Thyroid gland (tissue), 4 donors: ENCODE results near the gene TRMU. TPM values are rescaled to one million over a fixed set of nuclear protein-coding genes. Genes with fewer than 3 reads are reported as not detected.
"Not testable (repeated sequence)": the region's sequence is repeated elsewhere in the genome, so short reads cannot be mapped to it uniquely, and the experiment has no call there.

Experiments
- DNase-seq, 2 donors: peaks; one replicate each; pipeline ENCODE4 v3.0.0-alpha.2; 2019
- H3K27ac ChIP-seq, 3 donors: fragments of 200-600 bp; sonication (generic); 1 replicate in 2 of 3; 2 replicates in 1 of 3; pipeline ENCODE4 v1.5.1; 2016 to 2019; ENCODE audit warnings: mild to moderate bottlenecking in 1 of 3, moderate library complexity in 1 of 3
- H3K27me3 ChIP-seq: fragments of 200-600 bp; sonication (generic); one replicate; pipeline ENCODE4 v1.5.1; 2019
- H3K36me3 ChIP-seq, 2 donors: fragments of 200-600 bp; sonication (generic); one replicate each; pipeline ENCODE4 v1.5.1; 2016 to 2019
- H3K4me1 ChIP-seq, 2 donors: fragments of 200-600 bp; sonication (generic); one replicate each; pipeline ENCODE4 v1.5.1; 2017 to 2019
- H3K4me3 ChIP-seq, 3 donors: fragments of 200-600 bp; sonication (generic); replicated peaks in 1 of 3; 1 replicate in 2 of 3; 2 replicates in 1 of 3; pipeline ENCODE4 v1.5.1; 2016; ENCODE audit warnings: mild to moderate bottlenecking in 1 of 3
- H3K9me3 ChIP-seq: fragments of 200-600 bp; sonication (generic); one replicate; pipeline ENCODE4 v1.5.1; 2017
- POLR2A ChIP-seq, 2 donors: fragments of 450-650 bp; IDR thresholded peaks; one replicate each; pipeline ENCODE4 v1.6.1; 2017; ENCODE audit warnings: antibody characterized with exemption in 2 of 2, mild to moderate bottlenecking in 2 of 2, moderate library complexity in 1 of 2
- WGBS, 2 donors: methylation state at CpG; one replicate each; pipeline ENCODE4 v1.1.5; 2017; 5-methylcytosine and 5-hydroxymethylcytosine counted together
- intact Hi-C: fragments of 100-400 bp; cut with DNase I; formaldehyde crosslinking; loops from one replicate; pipeline ENCODE4 v1.15.1; 2023
- total RNA-seq, 4 donors: library from RNA; depleted of rRNA; stranded (reverse); fragments of >200 nt; gene quantifications; one replicate each; pipeline ENCODE4 v1.2.3, GENCODE V29; 2016
- TF ChIP-seq, protein P1 (sequence below), 6 experiments: fragments of 200-600 bp in 3 of 6; fragments of 450-650 bp in 3 of 6; sonication (generic) in 3 of 6; IDR thresholded peaks; one replicate each; pipeline ENCODE4 v1.5.1; 2016 to 2019; ENCODE audit warnings: antibody characterized with exemption in 6 of 6, mild to moderate bottlenecking in 2 of 6, inconsistent platforms in 1 of 6, moderate library complexity in 1 of 6

Gene TRMU
- total RNA-seq, 4 donors from 2014 or later: 30.7 to 113 (median 49.0) TPM

DNA sequence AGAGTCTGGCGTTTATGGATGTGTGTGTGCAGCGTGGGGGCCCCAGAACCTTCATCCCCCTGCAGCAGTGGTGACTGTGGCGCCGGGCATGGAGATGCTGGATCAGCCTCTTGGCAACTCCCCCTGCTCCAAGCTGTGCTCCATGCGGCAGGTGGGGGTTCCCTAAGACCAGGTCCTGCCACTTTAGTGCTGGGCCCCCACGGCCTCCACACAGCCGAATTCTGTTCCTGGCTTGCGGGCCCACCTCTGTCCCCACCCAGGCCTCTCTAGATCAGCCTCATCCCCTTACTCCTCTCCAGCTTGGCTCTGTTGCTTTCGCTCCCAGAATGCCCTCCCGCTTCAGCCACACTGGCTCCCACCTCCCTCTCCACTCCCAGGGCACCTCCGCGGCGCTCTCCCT, 59.6 kb downstream of the TRMU start:
- no peaks in the 10 kb centered on the region for H3K4me1 ChIP-seq
- no peaks in the 10 kb centered on the region for H3K9me3 ChIP-seq
- no peak for DNase-seq
- no peaks in the 10 kb centered on the region for H3K27me3 ChIP-seq
- peaks cover 0 to 15% of the 10 kb centered on the region in 2 donors for H3K36me3 ChIP-seq
- TF ChIP-seq POLR2A (IDR thresholded peaks at IDR 0.05): no peak
- TF ChIP-seq, protein P1, sequence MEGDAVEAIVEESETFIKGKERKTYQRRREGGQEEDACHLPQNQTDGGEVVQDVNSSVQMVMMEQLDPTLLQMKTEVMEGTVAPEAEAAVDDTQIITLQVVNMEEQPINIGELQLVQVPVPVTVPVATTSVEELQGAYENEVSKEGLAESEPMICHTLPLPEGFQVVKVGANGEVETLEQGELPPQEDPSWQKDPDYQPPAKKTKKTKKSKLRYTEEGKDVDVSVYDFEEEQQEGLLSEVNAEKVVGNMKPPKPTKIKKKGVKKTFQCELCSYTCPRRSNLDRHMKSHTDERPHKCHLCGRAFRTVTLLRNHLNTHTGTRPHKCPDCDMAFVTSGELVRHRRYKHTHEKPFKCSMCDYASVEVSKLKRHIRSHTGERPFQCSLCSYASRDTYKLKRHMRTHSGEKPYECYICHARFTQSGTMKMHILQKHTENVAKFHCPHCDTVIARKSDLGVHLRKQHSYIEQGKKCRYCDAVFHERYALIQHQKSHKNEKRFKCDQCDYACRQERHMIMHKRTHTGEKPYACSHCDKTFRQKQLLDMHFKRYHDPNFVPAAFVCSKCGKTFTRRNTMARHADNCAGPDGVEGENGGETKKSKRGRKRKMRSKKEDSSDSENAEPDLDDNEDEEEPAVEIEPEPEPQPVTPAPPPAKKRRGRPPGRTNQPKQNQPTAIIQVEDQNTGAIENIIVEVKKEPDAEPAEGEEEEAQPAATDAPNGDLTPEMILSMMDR (IDR thresholded peaks at IDR 0.05): no peak
- no peak overlapping the region for H3K4me3 ChIP-seq
- intact Hi-C loops: no loop called here
- no peak overlapping the region for H3K27ac ChIP-seq
- 95 to 97% methylated on average over 11 of the region's 13 CpGs for WGBS, 2 donors

DNA sequence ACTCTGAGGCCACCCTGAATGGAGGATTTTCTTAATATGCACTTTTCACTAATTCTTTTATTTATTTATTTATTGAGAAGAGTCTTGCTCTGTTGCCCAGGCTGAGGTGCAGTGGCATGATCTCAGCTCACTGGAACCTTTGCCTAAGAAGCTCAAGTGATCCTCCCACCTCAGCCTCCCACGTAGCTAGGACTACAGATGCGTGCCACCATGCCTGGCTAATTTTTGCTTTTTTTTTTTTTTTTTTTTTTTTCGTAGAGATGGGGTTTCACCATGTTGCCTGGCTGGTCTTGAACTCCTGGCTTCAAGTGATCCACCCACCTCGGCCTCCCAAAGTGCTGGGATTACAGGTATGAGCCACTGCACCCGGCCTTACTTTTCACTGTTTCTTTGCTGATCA, 61.5 kb downstream of the TRMU start:
- Histone ChIP-seq H3K4me1 (peaks cover 8 to 14% of the 10 kb centered on the region in 2 donors), H3K36me3 (peaks cover 0 to 12% of the 10 kb centered on the region in 2 donors)
- H3K27ac ChIP-seq, H3K4me3 ChIP-seq, H3K27me3 ChIP-seq, intact Hi-C loops, DNase-seq, H3K9me3 ChIP-seq: not testable (repeated sequence)
- WGBS, 2 donors: 85 to 95% methylated on average over 5 of the region's 5 CpGs

DNA sequence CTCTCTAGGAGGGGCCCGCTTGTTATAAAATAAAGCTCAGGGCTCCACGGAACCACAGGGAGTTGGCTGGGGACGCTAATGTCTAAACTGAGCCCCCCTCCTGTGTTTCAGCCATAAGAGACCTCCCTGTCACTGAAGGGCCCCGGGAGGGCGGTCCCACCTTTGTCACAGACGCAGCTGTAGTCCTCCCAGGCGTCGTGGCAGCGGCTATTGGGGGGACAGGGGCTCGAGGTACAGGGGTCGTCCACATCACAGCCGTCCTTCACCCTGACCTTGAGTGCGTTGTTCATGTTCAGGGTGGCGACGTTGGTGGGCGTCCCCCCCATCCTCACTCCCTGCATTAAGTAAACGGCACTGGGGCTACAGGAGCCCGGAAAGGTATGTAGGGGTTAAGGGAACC, 62.0 kb downstream of the TRMU start:
- H3K9me3 ChIP-seq: no peaks in the 10 kb centered on the region
- no peak overlapping the region for H3K4me3 ChIP-seq
- no peak for TF ChIP-seq POLR2A (IDR thresholded peaks at IDR 0.05)
- TF ChIP-seq, protein P1 (IDR thresholded peaks at IDR 0.05): no peak
- no peak overlapping the region for H3K27ac ChIP-seq
- peaks cover 0 to 12% of the 10 kb centered on the region in 2 donors for H3K36me3 ChIP-seq
- H3K27me3 ChIP-seq: no peaks in the 10 kb centered on the region
- intact Hi-C loops: no loop called here
- H3K4me1 ChIP-seq: peaks cover 8 to 14% of the 10 kb centered on the region in 2 donors
- DNase-seq: no peak
- 84 to 95% methylated on average over 14 to 18 of the region's 18 CpGs for WGBS, 2 donors

DNA sequence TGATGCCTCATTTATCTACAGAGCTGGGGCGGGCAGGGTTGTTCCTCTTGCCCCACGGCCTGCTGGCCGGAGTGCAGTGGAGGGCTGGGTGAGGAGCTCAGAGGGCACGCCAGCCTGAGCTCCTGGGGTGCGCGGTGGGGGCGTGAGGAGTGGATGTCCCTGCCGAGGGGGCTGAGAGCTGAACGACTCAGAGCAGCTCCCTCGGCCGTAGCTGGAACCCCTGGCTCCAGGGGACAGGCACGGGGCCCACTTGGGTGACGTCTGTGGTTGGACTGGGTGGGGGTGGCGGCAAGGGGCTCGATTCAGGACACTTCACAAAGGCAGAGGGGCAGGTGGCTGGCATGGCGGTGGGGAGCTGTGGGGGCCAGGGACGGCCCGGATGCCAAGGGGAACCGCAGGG, 62.4 kb downstream of the TRMU start:
- Histone ChIP-seq H3K27ac (no peak overlapping the region), H3K36me3 (peaks cover 0 to 12% of the 10 kb centered on the region in 2 donors), H3K4me3 (no peak overlapping the region), H3K27me3 (no peaks in the 10 kb centered on the region), H3K9me3 (no peaks in the 10 kb centered on the region), H3K4me1 (peaks cover 8 to 14% of the 10 kb centered on the region in 2 donors)
- TF ChIP-seq POLR2A (IDR thresholded peaks at IDR 0.05): no peak
- TF ChIP-seq, protein P1 (IDR thresholded peaks at IDR 0.05): no peak
- DNase-seq: no peak
- intact Hi-C loops: no loop called here
- WGBS, 2 donors: 86 to 92% methylated on average over 15 to 16 of the region's 19 CpGs

DNA sequence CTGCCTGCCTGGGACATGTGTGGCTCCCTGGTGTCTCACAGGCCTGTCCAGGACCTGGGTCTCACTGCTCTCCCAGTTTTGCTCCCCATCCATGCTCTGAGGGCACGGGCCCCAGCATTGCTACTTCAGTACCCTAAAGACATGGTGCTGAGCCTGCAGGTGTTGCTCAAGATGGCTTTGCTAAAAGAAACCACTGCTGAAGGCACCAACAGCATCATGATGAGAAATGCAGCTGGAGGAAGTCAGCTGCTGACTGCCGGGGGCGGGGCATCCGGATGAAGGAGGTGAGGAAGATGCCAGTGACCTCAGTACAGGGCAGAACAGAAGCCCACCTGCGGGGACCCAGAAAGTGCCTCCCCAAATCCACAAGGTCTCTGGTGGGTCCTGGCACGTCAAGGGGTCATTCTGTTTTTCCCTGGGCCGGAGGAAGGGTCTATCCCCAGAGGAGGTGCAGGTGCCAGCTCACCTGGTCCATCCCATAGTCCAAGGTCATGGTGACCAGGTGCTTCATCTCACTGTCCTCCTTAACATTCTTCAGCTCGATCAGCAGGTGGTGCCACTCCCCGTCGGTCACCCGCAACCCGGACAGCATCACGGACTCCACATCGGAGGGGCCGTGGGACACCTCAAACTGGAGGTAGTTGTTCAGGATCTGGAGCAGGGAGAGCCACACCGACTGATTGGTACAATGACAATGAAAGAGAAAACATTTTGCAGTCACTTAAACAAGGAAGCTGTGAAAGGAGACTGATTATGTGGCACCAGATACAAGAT, 63.9 kb downstream of the TRMU start:
- WGBS, 2 donors: 88 to 89% methylated on average over 9 to 16 of the region's 16 CpGs
- TF ChIP-seq POLR2A (IDR thresholded peaks at IDR 0.05): no peak
- TF ChIP-seq, protein P1 (IDR thresholded peaks at IDR 0.05): no peak
- H3K4me1 ChIP-seq: peaks cover 8 to 14% of the 10 kb centered on the region in 2 donors
- H3K27me3 ChIP-seq: no peaks in the 10 kb centered on the region
- H3K9me3 ChIP-seq: no peaks in the 10 kb centered on the region
- peaks cover 0 to 12% of the 10 kb centered on the region in 2 donors for H3K36me3 ChIP-seq
- H3K4me3 ChIP-seq: no peak overlapping the region
- DNase-seq: no peak
- intact Hi-C loops: no loop called here
- H3K27ac ChIP-seq: no peak overlapping the region
